HG02943 (cell line): ENCODE data around the gene ADGRD1.
"Not testable (repeated sequence)": the region's sequence is repeated elsewhere in the genome, so short reads cannot be mapped to it uniquely, and the experiment has no call there.

ENCODE experiments used
- ATAC-seq: cut with Tn5 transposase; IDR thresholded peaks from one replicate; pipeline ENCODE4 v1.9.1; 2021; ENCODE audit warnings: mild to moderate bottlenecking, low read depth, moderate library complexity; ENCODE audit not compliant: unreplicated experiment

Gene ADGRD1

GRCh38 chr12:130982565-130983225 lies 29.0 kb downstream of the ADGRD1 start:
- ATAC-seq, result no peak

DNA sequence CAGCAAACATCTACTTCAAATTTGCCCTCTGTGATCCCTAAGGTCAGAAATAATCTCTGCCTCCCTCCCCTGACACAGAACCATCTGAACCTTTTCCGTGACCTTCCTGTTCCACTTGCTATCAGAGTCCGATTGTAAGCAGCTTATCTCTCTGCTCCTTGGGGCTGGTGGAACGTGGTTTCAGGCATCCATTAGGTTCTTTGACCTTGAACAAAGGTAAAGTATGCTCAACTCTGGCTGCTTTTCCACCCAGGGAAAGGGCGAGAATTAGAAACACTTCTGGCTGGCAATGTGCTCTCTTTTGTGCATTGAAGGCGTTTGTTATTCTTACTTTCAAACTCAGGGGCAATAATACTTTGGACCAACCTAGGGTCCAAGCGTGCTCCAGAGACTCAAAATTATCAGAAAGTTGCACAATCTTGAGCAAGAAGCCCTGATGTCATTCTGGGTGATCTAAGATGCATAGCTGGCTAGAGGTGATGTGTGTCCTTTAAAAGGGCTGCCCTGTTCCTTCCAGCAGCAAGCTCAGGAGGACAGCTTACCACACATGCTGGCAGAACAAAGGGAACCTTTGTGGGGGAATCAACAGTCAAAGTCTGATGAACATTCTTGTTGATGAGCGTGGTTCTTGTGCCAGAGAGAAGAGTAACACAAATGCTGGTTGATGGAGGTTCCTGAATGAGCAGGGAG lies 29.8 kb downstream of the ADGRD1 start:
- no peak for ATAC-seq

- no peak for ATAC-seq
Observed at GRCh38 chr12:130984183-130985058, 30.7 kb downstream of the ADGRD1 start.

- no peak for ATAC-seq
Observed at GRCh38 chr12:130987151-130987931, 33.6 kb downstream of the ADGRD1 start.

DNA sequence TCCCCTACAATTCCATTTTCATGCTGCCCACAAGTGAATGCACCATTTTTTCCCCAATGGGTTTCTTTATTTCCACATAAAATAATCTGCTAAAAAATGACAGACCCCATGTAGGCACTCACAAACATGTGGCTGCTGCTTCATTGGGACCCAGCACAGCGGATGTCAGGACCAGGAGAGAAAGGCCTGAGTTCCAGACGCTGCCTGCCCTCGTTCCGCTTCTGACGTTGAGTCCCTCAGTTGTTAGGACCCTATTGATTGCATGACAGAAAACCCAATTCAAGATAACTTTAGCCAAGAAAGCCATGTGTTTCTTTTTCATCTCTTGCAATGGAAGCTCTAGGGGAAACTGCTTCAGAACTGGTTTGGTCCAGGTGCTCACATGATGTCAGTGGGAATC lies 34.6 kb downstream of the ADGRD1 start:
- ATAC-seq, result no peak

- ATAC-seq, result no peak
Observed at GRCh38 chr12:130988751-130989150, 35.0 kb downstream of the ADGRD1 start.

- ATAC-seq, result no peak
Observed at GRCh38 chr12:130989391-130989790, 35.7 kb downstream of the ADGRD1 start.

- no peak for ATAC-seq
Observed at GRCh38 chr12:130990034-130990433, 36.3 kb downstream of the ADGRD1 start.

- no peak for ATAC-seq
Observed at GRCh38 chr12:130992448-130992847, 38.7 kb downstream of the ADGRD1 start.

DNA sequence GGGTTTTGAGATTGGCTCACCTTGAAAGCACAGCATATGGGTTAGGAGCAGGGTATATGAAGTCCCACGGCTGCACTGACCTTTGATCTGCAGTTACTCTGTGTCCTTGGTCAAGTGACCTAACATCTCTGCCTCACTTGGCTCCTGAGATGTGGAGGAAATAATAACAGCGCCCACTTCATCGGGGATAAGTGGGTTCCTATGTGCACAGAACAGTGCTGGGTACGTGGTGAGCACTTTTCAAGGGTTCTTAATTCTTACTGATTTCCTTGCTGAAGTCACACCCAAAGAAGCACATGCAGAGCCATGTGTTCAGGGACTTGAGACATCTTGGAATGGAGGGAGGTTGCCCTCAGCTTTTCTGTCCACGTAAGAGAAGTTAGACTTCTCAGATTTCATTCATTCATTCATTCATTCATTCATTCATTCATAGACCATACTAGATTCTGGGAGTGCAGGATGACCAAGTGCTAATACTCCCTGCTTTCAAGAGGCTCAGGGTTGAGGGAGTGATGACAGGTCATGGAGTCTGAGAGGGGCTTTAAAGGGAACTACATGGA lies 39.4 kb downstream of the ADGRD1 start:
- no peak for ATAC-seq

- ATAC-seq, result no peak
Observed at GRCh38 chr12:130993759-130994670, 40.3 kb downstream of the ADGRD1 start.

- ATAC-seq, result no peak
Observed at GRCh38 chr12:130994821-130995375, 41.2 kb downstream of the ADGRD1 start.

DNA sequence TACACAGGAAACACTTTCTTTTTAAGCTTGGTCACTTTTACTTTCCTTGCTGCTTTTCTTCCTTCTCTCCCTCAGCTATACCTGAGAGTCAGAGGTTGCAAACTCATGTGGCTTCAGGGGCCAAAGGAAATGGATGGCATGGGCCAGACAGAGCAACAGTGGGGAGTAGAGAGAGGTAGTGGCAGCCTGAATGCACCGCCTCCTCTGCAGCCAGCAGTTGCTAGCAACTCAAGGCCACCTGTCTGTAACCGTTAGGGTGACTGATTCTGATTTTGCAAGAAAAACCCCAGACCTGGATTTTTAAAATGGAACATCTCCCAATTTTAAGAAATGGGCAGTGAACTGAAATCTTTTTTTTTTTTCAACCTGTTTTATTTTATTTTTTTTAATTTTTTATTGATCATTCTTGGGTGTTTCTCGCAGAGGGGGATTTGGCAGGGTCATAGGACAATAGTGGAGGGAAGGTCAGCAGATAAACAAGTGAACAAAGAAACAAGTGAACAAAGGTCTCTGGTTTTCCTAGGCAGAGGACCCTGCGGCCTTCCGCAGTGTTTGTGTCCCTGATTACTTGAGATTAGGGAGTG lies 41.8 kb downstream of the ADGRD1 start:
- not testable (repeated sequence) for ATAC-seq

- ATAC-seq, result no peak
Observed at GRCh38 chr12:130998136-130998535, 44.4 kb downstream of the ADGRD1 start.

- no peak for ATAC-seq
Observed at GRCh38 chr12:131000000-131000486, 46.3 kb downstream of the ADGRD1 start.

GRCh38 chr12:131001493-131001892 lies 47.8 kb downstream of the ADGRD1 start:
- ATAC-seq, result no peak

GRCh38 chr12:131002216-131002631 lies 48.5 kb downstream of the ADGRD1 start:
- ATAC-seq, result no peak

- ATAC-seq, result no peak
Observed at GRCh38 chr12:131003036-131003715, 49.5 kb downstream of the ADGRD1 start.
